DOHH2 (cell line): ENCODE results near the gene BLVRB.

Source experiments
- H3F3A ChIP-seq: fragments of 200-600 bp; sonication (generic), shearing (Covaris generic); 2 replicates; pipeline ENCODE4 v1.6.0; 2016; ENCODE audit warnings: antibody characterized with exemption, mild to moderate bottlenecking; ENCODE audit not compliant: control insufficient read depth, insufficient read depth
- H3K27ac ChIP-seq: fragments of 200-600 bp; sonication (generic); 2 replicates; pipeline ENCODE4 v1.5.1; 2014; ENCODE audit warnings: low read depth, mild to moderate bottlenecking, low read length, moderate library complexity
- H3K27me3 ChIP-seq: fragments of 200-600 bp; sonication (generic); 2 replicates; pipeline ENCODE4 v1.6.1; 2014; ENCODE audit warnings: mild to moderate bottlenecking, low read length, mixed read lengths; ENCODE audit not compliant: control insufficient read depth
- H3K36me3 ChIP-seq: fragments of 200-600 bp; sonication (generic); 2 replicates; pipeline ENCODE4 v1.6.1; 2014; ENCODE audit warnings: mild to moderate bottlenecking, low read length, moderate library complexity, mixed read lengths; ENCODE audit not compliant: control insufficient read depth
- H3K4me1 ChIP-seq: fragments of 200-600 bp; sonication (generic); 2 replicates; pipeline ENCODE4 v1.6.1; 2014; ENCODE audit warnings: mild to moderate bottlenecking, low read length, mixed read lengths; ENCODE audit not compliant: control insufficient read depth
- H3K4me2 ChIP-seq: fragments of 200-600 bp; sonication (generic); 2 replicates; pipeline ENCODE4 v1.6.0; 2014; ENCODE audit warnings: mild to moderate bottlenecking, low read length, moderate library complexity
- H3K4me3 ChIP-seq: fragments of 200-600 bp; sonication (generic); 2 replicates; pipeline ENCODE4 v1.5.1; 2014; ENCODE audit warnings: mild to moderate bottlenecking, low read length, mixed read lengths
- H3K79me2 ChIP-seq: fragments of 200-600 bp; sonication (generic); 2 replicates; pipeline ENCODE4 v1.6.1; 2014; ENCODE audit warnings: mild to moderate bottlenecking, low read length, mixed read lengths; ENCODE audit not compliant: control insufficient read depth
- H3K9me2 ChIP-seq: fragments of 200-600 bp; sonication (generic); replicated peaks from 2 replicates; pipeline ENCODE4 v1.6.1; 2014; ENCODE audit warnings: mild to moderate bottlenecking, low read length, mixed read lengths; ENCODE audit not compliant: control insufficient read depth
- H3K9me3 ChIP-seq: fragments of 200-600 bp; sonication (generic); 2 replicates; pipeline ENCODE4 v1.6.1; 2014; ENCODE audit warnings: antibody characterized with exemption, low read length, mixed read lengths; ENCODE audit not compliant: control insufficient read depth, insufficient read depth
- H4K20me1 ChIP-seq: fragments of 200-600 bp; sonication (generic); 2 replicates; pipeline ENCODE4 v1.6.0; 2014; ENCODE audit warnings: low read depth, mild to moderate bottlenecking, antibody characterized with exemption, low read length, moderate library complexity; ENCODE audit not compliant: control insufficient read depth, insufficient read depth
- EZH2phosphoT487 ChIP-seq: fragments of 200-600 bp; sonication (generic); IDR thresholded peaks from 2 replicates; pipeline ENCODE4 v1.6.1; 2017; ENCODE audit warnings: borderline replicate concordance, mild to moderate bottlenecking, antibody characterized with exemption, low read length, moderate library complexity, mixed read lengths
- TF ChIP-seq, protein P1 (sequence below): fragments of 200-600 bp; sonication (generic); IDR thresholded peaks from one replicate; pipeline ENCODE4 v1.5.1; 2014; ENCODE audit warnings: antibody characterized with exemption, mild to moderate bottlenecking, low read depth, low read length; ENCODE audit not compliant: poor library complexity, severe bottlenecking

Gene BLVRB

DNA sequence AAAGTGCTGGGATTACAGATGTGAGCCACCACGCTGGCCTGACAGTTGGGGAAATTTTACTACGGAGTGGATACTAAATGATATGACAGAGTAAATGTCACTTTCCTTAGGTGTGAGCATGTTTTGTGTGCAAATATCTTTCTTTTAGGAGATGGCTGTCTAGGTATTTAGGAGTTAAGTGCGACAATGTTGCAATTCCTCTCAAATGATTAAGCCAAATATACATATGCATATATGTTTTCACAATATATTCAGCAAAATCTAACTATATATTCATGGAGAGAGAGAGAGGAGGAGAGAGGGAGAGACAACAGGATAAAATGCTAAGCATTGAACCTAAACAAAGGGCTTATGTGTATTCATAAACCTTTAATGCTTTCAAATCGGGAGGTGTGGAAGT, 16.0 kb downstream of the BLVRB start:
- no peaks in the 10 kb centered on the region for H3F3A ChIP-seq
- no peak for TF ChIP-seq EZH2phosphoT487
- TF ChIP-seq, protein P1, sequence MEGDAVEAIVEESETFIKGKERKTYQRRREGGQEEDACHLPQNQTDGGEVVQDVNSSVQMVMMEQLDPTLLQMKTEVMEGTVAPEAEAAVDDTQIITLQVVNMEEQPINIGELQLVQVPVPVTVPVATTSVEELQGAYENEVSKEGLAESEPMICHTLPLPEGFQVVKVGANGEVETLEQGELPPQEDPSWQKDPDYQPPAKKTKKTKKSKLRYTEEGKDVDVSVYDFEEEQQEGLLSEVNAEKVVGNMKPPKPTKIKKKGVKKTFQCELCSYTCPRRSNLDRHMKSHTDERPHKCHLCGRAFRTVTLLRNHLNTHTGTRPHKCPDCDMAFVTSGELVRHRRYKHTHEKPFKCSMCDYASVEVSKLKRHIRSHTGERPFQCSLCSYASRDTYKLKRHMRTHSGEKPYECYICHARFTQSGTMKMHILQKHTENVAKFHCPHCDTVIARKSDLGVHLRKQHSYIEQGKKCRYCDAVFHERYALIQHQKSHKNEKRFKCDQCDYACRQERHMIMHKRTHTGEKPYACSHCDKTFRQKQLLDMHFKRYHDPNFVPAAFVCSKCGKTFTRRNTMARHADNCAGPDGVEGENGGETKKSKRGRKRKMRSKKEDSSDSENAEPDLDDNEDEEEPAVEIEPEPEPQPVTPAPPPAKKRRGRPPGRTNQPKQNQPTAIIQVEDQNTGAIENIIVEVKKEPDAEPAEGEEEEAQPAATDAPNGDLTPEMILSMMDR: no peak
- H3K79me2 ChIP-seq: no peaks in the 10 kb centered on the region

DNA sequence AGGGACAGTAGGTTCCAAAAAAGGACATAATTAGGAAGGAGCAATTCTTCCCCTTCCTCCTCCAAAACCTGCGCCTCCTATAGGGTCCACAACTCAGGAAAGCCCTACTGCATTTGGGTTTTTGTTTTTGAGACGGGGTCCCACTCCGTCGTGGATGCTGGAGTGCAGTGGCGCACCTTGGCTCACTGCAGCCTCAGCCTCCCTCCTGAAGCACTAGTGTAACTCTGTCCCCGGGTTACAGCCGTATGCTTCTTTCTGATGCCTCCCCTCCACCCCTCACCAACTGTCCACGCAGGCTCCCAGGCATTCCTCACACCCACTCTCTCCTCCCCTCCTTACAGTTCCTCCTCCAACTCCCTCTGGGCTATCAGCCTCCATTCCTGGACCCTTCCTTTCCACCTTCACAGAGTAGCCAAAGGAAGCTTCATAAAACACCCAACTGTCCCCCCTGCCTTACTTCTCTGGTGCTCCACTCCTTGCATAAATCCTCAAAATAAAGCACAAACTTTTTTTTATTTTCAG, 19.2 kb downstream of the BLVRB start:
- Histone ChIP-seq H3K36me3 (peaks cover 16% of the 10 kb centered on the region), H3K9me3 (no peaks in the 10 kb centered on the region), H4K20me1 (no peaks in the 10 kb centered on the region), H3K4me1 (peaks cover 18% of the 10 kb centered on the region), H3F3A (peaks cover 5% of the 10 kb centered on the region), H3K9me2 (no peaks in the 10 kb centered on the region), H3K4me2 (no peak overlapping the region), H3K27me3 (no peaks in the 10 kb centered on the region), H3K79me2 (peaks cover 23% of the 10 kb centered on the region), H3K4me3 (no peak overlapping the region), H3K27ac (no peak overlapping the region)
- TF ChIP-seq, protein P1: no peak
- TF ChIP-seq EZH2phosphoT487: no peak

More for the DNA sequence above, 16.0 kb downstream of the BLVRB start:
- Histone ChIP-seq H3K27me3 (no peaks in the 10 kb centered on the region), H3K4me2 (no peak overlapping the region), H3K27ac (no peak overlapping the region), H3K4me3 (no peak overlapping the region), H4K20me1 (no peaks in the 10 kb centered on the region), H3K36me3 (no peaks in the 10 kb centered on the region), H3K4me1 (peaks cover 6% of the 10 kb centered on the region), H3K9me3 (no peaks in the 10 kb centered on the region), H3K9me2 (no peaks in the 10 kb centered on the region)

DNA sequence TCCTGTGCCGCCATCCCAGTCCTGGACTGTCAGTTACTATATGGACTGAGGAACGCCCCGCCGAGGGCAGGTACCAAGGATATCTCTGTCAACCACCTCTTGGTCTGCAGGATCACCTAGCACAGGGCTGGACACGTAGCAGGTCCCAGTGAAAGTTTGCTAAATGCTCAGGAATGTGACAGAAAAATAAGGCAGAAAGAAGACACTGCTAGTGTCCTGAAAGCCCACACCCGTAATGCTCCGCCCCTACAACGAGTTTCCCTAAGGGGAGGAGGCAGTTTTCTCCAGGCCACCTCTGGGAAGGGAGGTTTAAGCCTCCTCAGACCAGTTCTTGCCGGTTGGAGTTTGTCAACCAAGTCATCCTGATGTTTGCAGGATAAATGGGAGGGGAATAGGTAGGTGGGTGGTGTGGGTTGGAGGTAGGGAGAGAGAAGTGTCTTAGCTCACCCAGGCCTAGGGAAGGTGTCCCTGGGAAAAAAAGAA, 19.7 kb downstream of the BLVRB start:
- no peak overlapping the region for H3K4me3 ChIP-seq
- no peaks in the 10 kb centered on the region for H3K27me3 ChIP-seq
- H3K27ac ChIP-seq: no peak overlapping the region
- H3K36me3 ChIP-seq: peaks cover 21% of the 10 kb centered on the region
- H3K4me1 ChIP-seq: peaks cover 18% of the 10 kb centered on the region
- H3K9me3 ChIP-seq: no peaks in the 10 kb centered on the region
- TF ChIP-seq EZH2phosphoT487: no peak
- TF ChIP-seq, protein P1: no peak
- peaks cover 5% of the 10 kb centered on the region for H3F3A ChIP-seq
- H3K9me2 ChIP-seq: no peaks in the 10 kb centered on the region
- no peak overlapping the region for H3K4me2 ChIP-seq
- H4K20me1 ChIP-seq: no peaks in the 10 kb centered on the region
- peaks cover 28% of the 10 kb centered on the region for H3K79me2 ChIP-seq
